Measurements from ENCODE around the gene IQGAP2.

The IQGAP2 gene

DNA sequence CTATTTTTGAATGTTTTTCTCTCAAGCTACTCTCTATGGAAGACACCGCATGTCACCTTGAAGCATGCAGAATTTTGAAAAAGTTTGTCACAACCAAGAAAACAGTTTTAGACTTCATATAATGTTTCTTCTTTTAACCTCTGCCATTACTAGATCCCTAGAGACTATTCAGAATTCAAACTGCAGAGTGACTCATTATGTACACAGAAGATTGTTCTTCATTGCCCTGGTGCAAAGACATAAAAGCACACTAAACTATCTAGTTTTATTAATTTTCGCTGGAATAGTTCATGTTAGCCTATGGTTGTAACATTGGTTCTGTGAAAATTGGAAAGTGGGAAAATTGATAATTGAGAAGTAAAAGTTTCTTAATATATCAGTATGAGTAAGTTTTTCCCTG is 201.8 kb downstream of the IQGAP2 start:
- TF ChIP-seq, protein P1, sequence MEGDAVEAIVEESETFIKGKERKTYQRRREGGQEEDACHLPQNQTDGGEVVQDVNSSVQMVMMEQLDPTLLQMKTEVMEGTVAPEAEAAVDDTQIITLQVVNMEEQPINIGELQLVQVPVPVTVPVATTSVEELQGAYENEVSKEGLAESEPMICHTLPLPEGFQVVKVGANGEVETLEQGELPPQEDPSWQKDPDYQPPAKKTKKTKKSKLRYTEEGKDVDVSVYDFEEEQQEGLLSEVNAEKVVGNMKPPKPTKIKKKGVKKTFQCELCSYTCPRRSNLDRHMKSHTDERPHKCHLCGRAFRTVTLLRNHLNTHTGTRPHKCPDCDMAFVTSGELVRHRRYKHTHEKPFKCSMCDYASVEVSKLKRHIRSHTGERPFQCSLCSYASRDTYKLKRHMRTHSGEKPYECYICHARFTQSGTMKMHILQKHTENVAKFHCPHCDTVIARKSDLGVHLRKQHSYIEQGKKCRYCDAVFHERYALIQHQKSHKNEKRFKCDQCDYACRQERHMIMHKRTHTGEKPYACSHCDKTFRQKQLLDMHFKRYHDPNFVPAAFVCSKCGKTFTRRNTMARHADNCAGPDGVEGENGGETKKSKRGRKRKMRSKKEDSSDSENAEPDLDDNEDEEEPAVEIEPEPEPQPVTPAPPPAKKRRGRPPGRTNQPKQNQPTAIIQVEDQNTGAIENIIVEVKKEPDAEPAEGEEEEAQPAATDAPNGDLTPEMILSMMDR (IDR thresholded peaks at IDR 0.05; ENCODE audit: borderline replicate concordance, insufficient read depth, low read depth, low read length), result no peak
- H3K4me3 ChIP-seq (ENCODE audit: low read depth, low read length), result no peak overlapping the region

DNA sequence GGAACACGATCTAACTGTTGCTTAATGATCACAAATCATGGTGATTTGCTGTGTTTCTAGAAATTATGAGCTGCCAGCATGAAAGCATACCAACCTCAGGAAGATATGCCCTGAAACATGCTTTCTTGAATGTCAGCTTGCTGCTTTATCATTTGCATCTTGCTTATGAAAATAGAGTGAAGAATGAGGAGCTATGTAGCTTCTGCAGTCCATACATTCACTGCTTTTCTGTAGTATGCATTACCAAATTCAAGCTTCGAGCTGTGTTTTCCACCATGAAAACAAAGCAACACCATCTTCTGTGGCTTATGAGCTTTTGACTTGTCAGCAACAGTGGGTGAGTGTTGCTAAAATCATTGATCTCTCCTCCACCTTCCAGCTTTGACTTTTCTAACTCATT is 203.6 kb downstream of the IQGAP2 start:
- TF ChIP-seq, protein P1 (IDR thresholded peaks at IDR 0.05; ENCODE audit: borderline replicate concordance, insufficient read depth, low read depth, low read length), result no peak
- no peak overlapping the region for H3K4me3 ChIP-seq (ENCODE audit: low read depth, low read length)

DNA sequence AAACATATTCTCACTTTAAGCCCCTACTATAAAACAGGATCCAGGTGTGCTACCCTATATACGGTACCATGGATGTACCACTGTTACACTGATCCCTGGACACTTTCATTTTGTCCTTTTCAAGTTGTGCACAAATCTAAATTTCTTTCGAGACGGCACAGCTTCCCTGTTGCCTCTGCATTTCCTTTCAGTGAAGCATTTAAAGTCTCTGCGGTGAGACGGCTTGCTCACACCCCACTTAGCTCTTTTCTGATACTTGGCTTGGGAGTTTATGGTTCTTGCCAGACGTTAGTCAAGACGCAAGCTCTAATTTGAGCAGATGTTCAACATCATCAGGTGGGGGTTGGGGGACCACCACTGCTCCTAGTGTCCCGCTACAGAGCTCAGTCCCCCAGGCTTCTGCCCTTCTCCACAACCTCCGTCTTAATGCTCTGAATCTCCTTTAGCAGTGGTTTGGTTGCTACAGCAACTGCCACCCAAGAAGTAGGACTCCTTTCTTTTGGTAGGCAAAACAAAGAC is 204.3 kb downstream of the IQGAP2 start:
- TF ChIP-seq, protein P1 (IDR thresholded peaks at IDR 0.05; ENCODE audit: borderline replicate concordance, insufficient read depth, low read depth, low read length), result no peak
- no peak overlapping the region for H3K4me3 ChIP-seq (ENCODE audit: low read depth, low read length)

DNA sequence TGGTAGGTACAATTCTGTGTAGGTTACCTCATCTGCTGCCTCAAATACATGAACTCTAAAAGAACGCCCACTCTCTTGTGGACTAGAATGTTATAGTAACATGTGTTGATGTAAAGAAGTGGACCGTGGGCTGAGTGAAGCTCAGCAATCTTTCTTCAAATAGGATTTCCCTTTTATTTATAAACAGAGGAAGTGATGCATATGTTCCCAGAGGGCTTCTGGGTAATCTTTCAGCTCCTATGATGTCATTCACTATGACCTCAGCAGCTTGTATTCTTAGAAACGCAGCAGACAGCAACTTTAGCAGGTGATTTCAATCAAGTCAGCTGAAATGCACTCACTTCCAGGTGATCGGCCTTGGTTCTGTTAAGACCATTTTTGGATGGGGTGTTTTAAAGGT is 205.7 kb downstream of the IQGAP2 start:
- H3K4me3 ChIP-seq (ENCODE audit: low read depth, low read length), result no peak overlapping the region
- TF ChIP-seq, protein P1 (IDR thresholded peaks at IDR 0.05; ENCODE audit: borderline replicate concordance, insufficient read depth, low read depth, low read length), result no peak

DNA sequence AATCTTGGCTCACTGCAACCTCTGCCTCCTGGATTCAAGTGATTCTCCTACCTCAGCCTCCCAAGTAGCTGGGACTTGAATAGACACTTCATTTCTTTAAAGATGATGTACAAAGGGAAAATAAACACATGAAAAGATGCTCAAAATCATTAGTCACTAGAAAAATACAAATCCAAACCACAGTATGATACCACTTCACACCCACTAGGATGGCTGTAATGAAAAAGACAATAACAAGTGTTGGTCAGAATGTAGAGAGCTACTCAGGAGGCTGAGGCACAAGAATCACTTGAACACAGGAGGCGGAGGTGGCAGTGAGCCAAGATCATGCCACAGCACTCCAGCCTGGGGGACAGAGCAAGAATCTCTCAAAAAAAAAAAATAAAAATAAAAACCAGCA is 207.1 kb downstream of the IQGAP2 start:
- TF ChIP-seq, protein P1 (IDR thresholded peaks at IDR 0.05; ENCODE audit: borderline replicate concordance, insufficient read depth, low read depth, low read length), result no peak
- H3K4me3 ChIP-seq (ENCODE audit: low read depth, low read length), result no peak overlapping the region

DNA sequence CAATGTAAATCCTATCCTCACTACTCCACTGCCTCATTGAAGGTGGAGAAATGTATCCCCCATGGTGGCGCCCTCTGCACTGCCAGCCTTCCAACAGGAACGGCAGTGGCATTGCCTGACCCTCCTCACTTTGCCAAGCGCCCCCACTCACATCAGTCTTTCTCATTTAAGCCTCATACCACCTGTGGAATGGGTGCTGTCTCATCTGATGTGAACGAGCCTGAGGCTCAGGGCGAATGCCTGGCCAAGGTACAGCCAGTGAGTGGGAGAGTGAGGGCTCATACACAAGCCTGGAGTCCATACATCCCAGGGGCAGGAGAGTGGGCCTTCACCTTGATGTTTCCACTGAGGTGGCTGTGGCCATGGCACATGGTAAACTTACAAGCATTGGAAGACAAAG is 209.9 kb downstream of the IQGAP2 start:
- TF ChIP-seq, protein P1 (IDR thresholded peaks at IDR 0.05; ENCODE audit: borderline replicate concordance, insufficient read depth, low read depth, low read length), result no peak
- no peak overlapping the region for H3K4me3 ChIP-seq (ENCODE audit: low read depth, low read length)

DNA sequence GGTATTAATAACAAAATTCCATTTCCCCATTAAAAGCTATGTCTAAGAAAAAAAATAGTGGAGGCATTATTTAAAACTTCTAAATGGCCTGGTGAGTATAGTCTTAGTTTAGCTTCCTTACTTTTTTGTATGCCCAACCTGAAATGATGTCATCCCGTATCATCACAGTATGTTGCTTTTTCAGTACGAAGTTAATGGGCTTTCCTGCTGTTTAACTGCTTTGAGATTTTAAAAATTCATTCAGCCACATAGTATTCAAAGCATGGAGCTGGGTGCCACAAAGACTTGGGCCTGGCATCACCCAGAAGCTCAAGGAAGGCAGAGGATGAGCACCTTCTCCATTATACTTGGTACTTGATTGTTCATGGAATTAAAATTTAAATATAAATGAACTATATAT is 212.7 kb downstream of the IQGAP2 start:
- TF ChIP-seq, protein P1 (IDR thresholded peaks at IDR 0.05; ENCODE audit: borderline replicate concordance, insufficient read depth, low read depth, low read length), result no peak
- no peak overlapping the region for H3K4me3 ChIP-seq (ENCODE audit: low read depth, low read length)

All from GM12875 (cell line).